Endothelial cell of hepatic sinusoid (primary cell): Measurements from ENCODE around the gene MRPS35.

Experiments used
- in situ Hi-C: cut with HindIII; loops from 2 replicates; pipeline ENCODE4 v1.10.0; 2017; ENCODE audit warnings: low sequenced_read_pairs

MRPS35 gene

GRCh38 chr12:27710592-27711316 is at the start of gene MRPS35:
Gene MRPS35 (plus strand): TSS chr12:27710832. CDS start chr12:27710844, 12 bp downstream.
- in situ Hi-C loops: no loop called here

GRCh38 chr12:27665704-27666103 is 44.9 kb upstream of the MRPS35 start:
- in situ Hi-C loops: no loop called here

- in situ Hi-C loops: no loop called here
Observed at GRCh38 chr12:27666510-27666909, 44.1 kb upstream of the MRPS35 start.

GRCh38 chr12:27667540-27667939 is 43.1 kb upstream of the MRPS35 start:
- in situ Hi-C loops: no loop called here

- in situ Hi-C loops: no loop called here
Observed at GRCh38 chr12:27672051-27672450, 38.6 kb upstream of the MRPS35 start.

GRCh38 chr12:27672643-27673042 is 38.0 kb upstream of the MRPS35 start:
- in situ Hi-C loops: no loop called here

- in situ Hi-C loops: no loop called here
Observed at GRCh38 chr12:27673101-27673718, 37.4 kb upstream of the MRPS35 start.

- in situ Hi-C loops: no loop called here
Observed at GRCh38 chr12:27674989-27675388, 35.6 kb upstream of the MRPS35 start.

GRCh38 chr12:27680619-27681018 is 30.0 kb upstream of the MRPS35 start:
- in situ Hi-C loops: no loop called here

GRCh38 chr12:27682534-27682933 is 28.1 kb upstream of the MRPS35 start:
- in situ Hi-C loops: no loop called here

- in situ Hi-C loops: no loop called here
Observed at GRCh38 chr12:27685274-27685673, 25.4 kb upstream of the MRPS35 start.

- in situ Hi-C loops: no loop called here
Observed at GRCh38 chr12:27686147-27686546, 24.5 kb upstream of the MRPS35 start.

GRCh38 chr12:27688671-27689070 is 22.0 kb upstream of the MRPS35 start:
- in situ Hi-C loops: no loop called here

- in situ Hi-C loops: no loop called here
Observed at GRCh38 chr12:27689558-27690180, 21.0 kb upstream of the MRPS35 start.

GRCh38 chr12:27693403-27693802 is 17.2 kb upstream of the MRPS35 start:
- in situ Hi-C loops: no loop called here

GRCh38 chr12:27695556-27696292 is 14.9 kb upstream of the MRPS35 start:
- in situ Hi-C loops: loop anchor here (5.0 kb wide), 1 partner anchor 33 kb away; no protein-coding TSS in a partner anchor

- in situ Hi-C loops: loop anchor here (5.0 kb wide), 1 partner anchor 34 kb away; no protein-coding TSS in a partner anchor
Observed at GRCh38 chr12:27696293-27696652, 14.4 kb upstream of the MRPS35 start, which contains the start of gene REP15. Gene REP15 (plus strand): TSS chr12:27696447. CDS start chr12:27696563, 116 bp downstream.

GRCh38 chr12:27696864-27697564 is 13.6 kb upstream of the MRPS35 start:
- in situ Hi-C loops: loop anchor here (5.0 kb wide), 1 partner anchor 35 kb away; no protein-coding TSS in a partner anchor

GRCh38 chr12:27703720-27704452 is 6.7 kb upstream of the MRPS35 start:
- in situ Hi-C loops: no loop called here

- in situ Hi-C loops: no loop called here
Observed at GRCh38 chr12:27705263-27705662, 5.4 kb upstream of the MRPS35 start.
